Esophagus muscularis mucosa (tissue), 4 donors: Measurements from ENCODE around the gene OR5A1. TPM values are rescaled to one million over a fixed set of nuclear protein-coding genes. Genes with fewer than 3 reads are reported as not detected.

Source experiments
- DNase-seq: peaks from one replicate; pipeline ENCODE4 v3.0.0-alpha.2; 2017; ENCODE audit errors: extremely low spot score
- H3K27ac ChIP-seq, 4 donors: fragments of 200-600 bp; sonication (generic); replicated peaks in 1 of 4; 1 replicate in 3 of 4; 2 replicates in 1 of 4; pipeline ENCODE4 v1.5.1; 2016 to 2019; ENCODE audit warnings: mild to moderate bottlenecking in 1 of 4
- H3K27me3 ChIP-seq, 4 donors: fragments of 200-600 bp; sonication (generic); one replicate each; pipeline versions ENCODE4 v1.5.1 to v1.6.0; 2016 to 2019
- H3K36me3 ChIP-seq, 4 donors: fragments of 200-600 bp; sonication (generic); one replicate each; pipeline ENCODE4 v1.5.1; 2016 to 2019
- H3K4me1 ChIP-seq, 4 donors: fragments of 200-600 bp; sonication (generic); one replicate each; pipeline ENCODE4 v1.5.1; 2016 to 2019
- H3K4me3 ChIP-seq, 4 donors: fragments of 200-600 bp; sonication (generic); 1 replicate in 2 of 4; 2 replicates in 2 of 4; pipeline ENCODE4 v1.5.1; 2016 to 2019; ENCODE audit warnings: mild to moderate bottlenecking in 4 of 4, moderate library complexity in 1 of 4
- H3K9me3 ChIP-seq, 4 donors: fragments of 200-600 bp; sonication (generic); 1 replicate in 3 of 4; 2 replicates in 1 of 4; pipeline ENCODE4 v1.5.1; 2016 to 2019
- EP300 ChIP-seq: sonication (generic); formaldehyde crosslinking; IDR thresholded peaks from one replicate; pipeline ENCODE4 v1.6.1; 2017; ENCODE audit warnings: antibody characterized with exemption
- POLR2A ChIP-seq: fragments of 450-650 bp; IDR thresholded peaks from one replicate; pipeline ENCODE4 v1.6.1; 2017; ENCODE audit warnings: antibody characterized with exemption, moderate library complexity, mild to moderate bottlenecking, low read depth
- POLR2AphosphoS5 ChIP-seq, 2 donors: sonication (generic); formaldehyde crosslinking; IDR thresholded peaks; one replicate each; pipeline ENCODE4 v1.6.1; 2017; ENCODE audit warnings: antibody characterized with exemption in 2 of 2
- WGBS: methylation state at CpG from one replicate; pipeline ENCODE4 v1.1.5; 2018; 5-methylcytosine and 5-hydroxymethylcytosine counted together
- intact Hi-C: fragments of 100-400 bp; cut with DNase I; formaldehyde crosslinking; loops from one replicate; pipeline ENCODE4 v1.15.1; 2023
- total RNA-seq, 4 donors: library from RNA; depleted of rRNA; stranded (reverse); fragments of >200 nt; gene quantifications; one replicate each; pipeline versions ENCODE4 v1.1.0 to v1.2.1, GENCODE V29; 2016
- TF ChIP-seq, protein P1 (sequence below), 3 experiments: fragments of 200-600 bp in 2 of 3; fragments of 450-650 bp in 1 of 3; sonication (generic) in 2 of 3; IDR thresholded peaks; one replicate each; pipeline ENCODE4 v1.5.1; 2017 to 2019; ENCODE audit warnings: antibody characterized with exemption in 3 of 3, mild to moderate bottlenecking in 2 of 3, moderate library complexity in 1 of 3

Gene OR5A1
- total RNA-seq, 4 donors from 2014 or later: not detected

DNA sequence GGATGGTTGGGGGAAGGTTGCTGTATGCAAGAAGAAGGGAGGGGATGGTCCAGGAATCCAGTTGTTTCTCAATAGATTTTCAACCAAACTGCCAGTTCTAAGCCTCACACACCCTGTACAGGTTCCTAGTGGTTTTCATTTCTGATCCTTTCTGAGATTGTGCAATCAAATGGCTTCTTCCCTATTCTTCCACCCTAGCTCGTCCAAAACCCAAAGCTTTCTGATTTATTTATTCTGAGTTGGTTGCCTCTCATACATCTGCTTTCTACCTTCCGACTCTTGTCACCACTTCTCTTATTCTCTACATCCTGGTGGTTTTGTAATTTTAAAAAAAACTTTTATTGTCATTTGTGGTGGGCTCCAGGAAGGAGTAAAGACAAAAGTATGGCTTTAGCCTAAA, 22.6 kb upstream of the OR5A1 start:
- Histone ChIP-seq H3K27me3 (no peaks in the 10 kb centered on the region), H3K4me1 (no peaks in the 10 kb centered on the region), H3K4me3 (no peak overlapping the region), H3K36me3 (no peaks in the 10 kb centered on the region), H3K27ac (no peak overlapping the region), H3K9me3 (peaks cover 0 to 11% (median 3%) of the 10 kb centered on the region in 4 donors)
- intact Hi-C loops: no loop called here
- no peak for TF ChIP-seq EP300
- TF ChIP-seq, protein P1, sequence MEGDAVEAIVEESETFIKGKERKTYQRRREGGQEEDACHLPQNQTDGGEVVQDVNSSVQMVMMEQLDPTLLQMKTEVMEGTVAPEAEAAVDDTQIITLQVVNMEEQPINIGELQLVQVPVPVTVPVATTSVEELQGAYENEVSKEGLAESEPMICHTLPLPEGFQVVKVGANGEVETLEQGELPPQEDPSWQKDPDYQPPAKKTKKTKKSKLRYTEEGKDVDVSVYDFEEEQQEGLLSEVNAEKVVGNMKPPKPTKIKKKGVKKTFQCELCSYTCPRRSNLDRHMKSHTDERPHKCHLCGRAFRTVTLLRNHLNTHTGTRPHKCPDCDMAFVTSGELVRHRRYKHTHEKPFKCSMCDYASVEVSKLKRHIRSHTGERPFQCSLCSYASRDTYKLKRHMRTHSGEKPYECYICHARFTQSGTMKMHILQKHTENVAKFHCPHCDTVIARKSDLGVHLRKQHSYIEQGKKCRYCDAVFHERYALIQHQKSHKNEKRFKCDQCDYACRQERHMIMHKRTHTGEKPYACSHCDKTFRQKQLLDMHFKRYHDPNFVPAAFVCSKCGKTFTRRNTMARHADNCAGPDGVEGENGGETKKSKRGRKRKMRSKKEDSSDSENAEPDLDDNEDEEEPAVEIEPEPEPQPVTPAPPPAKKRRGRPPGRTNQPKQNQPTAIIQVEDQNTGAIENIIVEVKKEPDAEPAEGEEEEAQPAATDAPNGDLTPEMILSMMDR (IDR thresholded peaks at IDR 0.05): no peak
- no peak for TF ChIP-seq POLR2AphosphoS5 (IDR thresholded peaks at IDR 0.05)
- no peak for TF ChIP-seq POLR2A
- no peak for DNase-seq
- WGBS: 57% methylated on average over 2 of the region's 2 CpGs

DNA sequence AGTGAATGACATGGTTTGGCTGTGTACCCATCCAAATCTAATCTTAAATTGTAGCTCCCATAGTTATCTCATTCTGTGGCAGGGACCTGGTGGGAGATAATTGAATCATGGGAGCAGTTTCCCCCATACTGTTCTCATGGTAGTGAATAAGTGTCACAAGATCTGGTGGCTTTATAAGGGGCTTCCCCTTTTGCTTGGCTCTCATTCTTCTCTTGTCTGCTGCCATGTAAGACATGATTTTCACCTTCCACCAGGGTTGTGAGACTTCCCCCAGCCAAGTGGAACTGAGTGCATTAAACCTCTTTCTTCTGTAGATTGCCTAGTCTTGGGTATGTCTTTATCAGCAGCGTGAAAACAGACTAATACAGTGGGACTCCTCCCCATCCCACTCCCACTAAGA, 21.2 kb upstream of the OR5A1 start:
- Histone ChIP-seq H3K4me3 (no peak overlapping the region), H3K27ac (no peak overlapping the region), H3K4me1 (no peaks in the 10 kb centered on the region), H3K9me3 (peaks cover 0 to 5% (median under 1%) of the 10 kb centered on the region in 4 donors), H3K27me3 (no peaks in the 10 kb centered on the region), H3K36me3 (no peaks in the 10 kb centered on the region)
- TF ChIP-seq EP300 (no peak), POLR2A (no peak), POLR2AphosphoS5 (IDR thresholded peaks at IDR 0.05) (no peak)
- TF ChIP-seq, protein P1 (IDR thresholded peaks at IDR 0.05): no peak
- WGBS: 87% methylated on average over 1 of the region's 1 CpG
- intact Hi-C loops: no loop called here
- no peak for DNase-seq

DNA sequence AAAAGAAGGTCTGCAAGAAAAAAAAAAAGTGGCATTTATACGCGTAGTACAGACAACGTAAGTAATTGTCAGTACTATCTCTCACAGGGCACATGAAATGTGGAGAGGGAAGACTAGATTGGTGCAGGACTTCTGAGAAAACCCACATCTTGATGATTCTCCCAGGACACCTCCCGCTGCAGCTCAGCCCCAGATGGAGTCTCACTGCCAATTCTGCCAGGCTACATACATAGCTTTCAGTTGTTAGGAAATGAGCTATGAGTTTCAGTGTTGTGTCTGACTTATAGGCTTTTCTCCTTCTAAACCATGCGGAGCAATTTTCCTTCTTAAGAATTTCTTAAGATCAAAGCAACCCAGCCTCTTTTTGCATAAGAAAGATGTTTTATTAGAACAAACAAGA, 19.7 kb upstream of the OR5A1 start:
- no peaks in the 10 kb centered on the region for H3K9me3 ChIP-seq
- 84% methylated on average over 5 of the region's 5 CpGs for WGBS
- no peaks in the 10 kb centered on the region for H3K27me3 ChIP-seq
- TF ChIP-seq POLR2AphosphoS5 (IDR thresholded peaks at IDR 0.05) (no peak), EP300 (no peak), POLR2A (no peak)
- TF ChIP-seq, protein P1 (IDR thresholded peaks at IDR 0.05): no peak
- H3K27ac ChIP-seq: no peak overlapping the region
- H3K4me3 ChIP-seq: no peak overlapping the region
- intact Hi-C loops: no loop called here
- no peak for DNase-seq
- no peaks in the 10 kb centered on the region for H3K4me1 ChIP-seq
- H3K36me3 ChIP-seq: no peaks in the 10 kb centered on the region

DNA sequence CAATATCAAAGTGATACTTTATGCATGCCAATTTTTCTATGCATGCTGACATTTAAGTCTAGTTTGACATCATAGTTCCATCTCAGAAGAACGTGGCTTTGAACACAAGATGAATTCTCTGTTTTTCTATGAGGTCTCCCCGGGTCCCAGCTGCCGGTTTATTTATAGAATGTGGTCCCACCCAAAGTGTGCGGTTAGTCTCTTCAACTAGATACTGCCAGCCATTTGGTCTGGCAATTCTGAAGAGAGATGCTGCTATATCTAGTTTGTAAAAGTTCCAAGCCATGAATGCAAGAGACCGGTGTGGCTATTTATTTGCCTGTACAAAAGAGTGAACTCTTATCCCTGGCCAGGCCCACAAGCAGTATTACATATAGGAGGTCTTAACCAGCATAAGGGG, 19.2 kb upstream of the OR5A1 start:
- Histone ChIP-seq H3K36me3 (no peaks in the 10 kb centered on the region), H3K4me1 (no peaks in the 10 kb centered on the region), H3K27ac (no peak overlapping the region), H3K27me3 (no peaks in the 10 kb centered on the region), H3K4me3 (no peak overlapping the region), H3K9me3 (no peaks in the 10 kb centered on the region)
- TF ChIP-seq POLR2AphosphoS5 (IDR thresholded peaks at IDR 0.05) (no peak), POLR2A (no peak), EP300 (no peak)
- TF ChIP-seq, protein P1 (IDR thresholded peaks at IDR 0.05): no peak
- no peak for DNase-seq
- WGBS: 57% methylated on average over 5 of the region's 5 CpGs
- intact Hi-C loops: no loop called here

DNA sequence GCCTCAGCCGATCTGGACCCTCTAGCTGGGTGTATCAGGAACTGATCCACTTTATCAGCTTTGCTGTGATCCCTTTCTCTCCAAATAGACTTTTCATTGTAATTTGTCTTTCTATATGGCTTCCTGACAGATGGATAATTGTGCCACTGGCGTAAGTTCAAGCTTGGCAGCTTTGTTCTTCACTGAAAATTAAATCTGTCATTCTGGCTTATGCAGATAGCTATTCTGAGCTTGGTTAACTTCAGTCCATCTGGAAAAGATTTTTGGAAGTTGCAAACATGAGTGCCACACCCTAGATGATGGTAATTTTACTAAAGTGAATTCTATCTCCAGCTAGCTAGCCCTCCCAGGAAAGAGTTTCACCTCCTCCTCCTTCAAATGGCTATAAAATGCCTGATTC, 18.1 kb upstream of the OR5A1 start:
- Histone ChIP-seq H3K27me3 (no peaks in the 10 kb centered on the region), H3K36me3 (no peaks in the 10 kb centered on the region), H3K4me1 (no peaks in the 10 kb centered on the region), H3K4me3 (no peak overlapping the region), H3K9me3 (no peaks in the 10 kb centered on the region), H3K27ac (no peak overlapping the region)
- intact Hi-C loops: no loop called here
- DNase-seq: no peak
- TF ChIP-seq EP300 (no peak), POLR2AphosphoS5 (IDR thresholded peaks at IDR 0.05) (no peak), POLR2A (no peak)
- TF ChIP-seq, protein P1 (IDR thresholded peaks at IDR 0.05): no peak
- WGBS: 67% methylated on average over 2 of the region's 2 CpGs
